ENCODE measurements around the gene PHKB.
"Not testable (repeated sequence)": the region's sequence is repeated elsewhere in the genome, so short reads cannot be mapped to it uniquely, and the experiment has no call there.

Gene PHKB

DNA sequence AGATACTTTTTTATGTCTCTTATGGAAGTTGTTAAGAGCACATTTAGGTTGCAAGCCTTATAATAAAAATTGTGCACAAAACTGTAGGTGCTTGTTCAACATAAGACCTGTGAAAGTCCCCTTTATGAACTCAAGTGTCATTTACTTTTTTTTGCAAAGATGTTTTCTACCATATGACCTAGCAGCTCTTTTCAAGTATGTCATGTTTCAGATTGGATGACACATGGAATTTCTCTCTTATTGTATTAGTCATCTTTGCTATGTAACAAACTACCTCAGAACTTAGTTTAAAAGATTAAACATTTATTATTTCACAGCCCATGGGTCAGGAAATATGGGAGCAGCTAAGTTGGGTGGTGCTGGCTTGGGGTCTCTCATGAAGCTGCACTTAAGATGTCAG, 57.9 kb downstream of the PHKB start:
- DNase-seq, result no peak

DNA sequence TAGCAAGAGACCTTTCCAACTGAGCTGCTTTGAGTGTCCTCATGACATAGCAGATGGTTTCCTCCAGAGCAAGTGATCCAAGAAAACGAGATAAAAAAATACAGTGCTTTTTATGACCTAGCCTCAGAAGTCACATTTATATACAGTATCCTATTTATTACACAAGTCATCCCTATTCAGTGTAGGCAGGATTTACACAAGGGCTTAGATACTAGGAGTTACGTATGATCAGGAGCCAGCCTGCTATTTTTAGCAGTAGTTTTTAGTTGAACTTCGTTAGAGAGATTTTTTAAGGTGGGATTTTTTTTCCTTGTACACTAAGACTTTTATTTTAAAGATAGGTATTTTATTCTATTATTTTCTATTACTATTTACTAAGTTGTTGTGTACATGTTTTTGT, 58.4 kb downstream of the PHKB start:
- DNase-seq, result no peak

DNA sequence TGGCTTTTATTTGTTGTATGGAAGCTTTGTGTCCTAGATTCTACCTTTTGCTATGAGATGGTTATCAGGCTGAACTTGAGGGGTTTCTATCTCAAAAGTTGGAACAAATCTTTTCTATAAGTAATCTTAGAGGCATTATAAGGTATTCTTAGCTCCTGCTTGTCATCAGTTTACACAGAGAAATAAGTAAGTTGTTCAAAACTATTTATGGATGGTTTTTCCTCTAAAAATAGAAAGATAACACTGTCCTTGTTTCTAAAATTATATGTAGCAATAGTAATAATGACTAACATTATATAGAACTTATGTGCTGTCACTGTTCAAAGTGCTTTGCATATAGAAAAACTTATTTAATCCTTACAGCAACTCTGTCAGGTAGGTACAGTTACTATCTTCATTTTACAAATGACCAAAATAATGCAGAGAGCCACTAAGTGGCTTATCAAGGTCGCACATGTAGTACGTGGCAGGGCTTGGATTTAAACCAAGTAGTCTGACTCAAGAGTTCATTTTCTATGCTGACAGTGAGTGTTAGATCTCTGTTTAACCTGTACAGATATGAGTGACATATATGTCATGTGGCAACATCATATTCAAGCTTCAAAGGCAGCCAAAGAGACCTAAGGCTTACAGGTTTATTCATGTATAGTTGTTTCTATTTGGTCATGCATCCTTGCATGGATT, 59.0 kb downstream of the PHKB start:
- DNase-seq, result no peak

DNA sequence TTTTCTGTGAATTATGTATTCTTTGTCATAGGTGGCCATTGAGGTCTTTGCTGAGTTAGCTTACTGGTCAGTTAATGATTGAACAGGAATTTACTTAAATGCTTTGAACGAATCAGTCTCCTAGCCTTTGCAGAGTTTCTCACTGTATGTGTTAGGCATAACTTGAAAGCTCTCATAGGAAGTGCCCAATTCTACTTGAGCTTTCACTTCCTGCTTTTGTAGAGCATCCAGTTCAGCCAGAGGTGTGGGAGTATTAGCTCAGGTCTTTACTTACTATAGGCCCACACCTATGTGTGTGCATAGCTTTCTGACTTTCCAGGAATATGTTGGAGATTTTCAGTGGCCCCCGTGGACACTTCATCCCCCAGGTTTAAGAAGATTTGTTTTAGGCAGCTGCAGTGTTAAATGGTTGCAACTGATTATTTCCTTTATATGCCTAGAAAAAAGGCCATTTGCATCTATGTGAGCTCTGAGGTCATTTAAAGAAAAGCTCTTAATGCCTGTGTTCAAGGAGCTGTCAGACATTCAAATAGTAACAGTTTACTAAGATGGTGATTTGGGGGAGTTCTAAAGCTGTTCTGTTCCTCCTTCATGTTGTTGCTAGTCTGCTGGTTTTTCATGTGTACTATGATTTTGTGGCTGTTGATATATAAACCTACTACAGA, 62.3 kb downstream of the PHKB start:
- DNase-seq, result no peak

DNA sequence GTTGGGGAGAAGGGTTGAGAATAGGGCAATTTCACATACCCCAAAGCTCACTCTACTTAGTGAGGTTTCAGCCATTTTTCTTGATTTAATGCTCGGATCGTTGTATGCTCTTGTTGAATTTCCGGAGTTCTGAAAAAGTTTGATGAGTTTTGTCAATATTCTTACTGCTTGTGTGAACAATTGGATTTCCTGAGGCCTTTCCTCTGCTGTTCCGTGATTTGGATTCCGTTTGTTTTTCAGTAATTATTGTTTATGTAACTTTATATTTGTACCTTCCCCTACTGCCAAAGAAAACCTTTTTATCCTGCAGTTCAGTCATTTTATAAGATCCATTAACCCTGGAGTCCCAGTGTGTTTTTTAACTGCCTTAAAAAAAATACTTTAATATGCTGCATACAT, 62.9 kb downstream of the PHKB start:
- no peak for DNase-seq

DNA sequence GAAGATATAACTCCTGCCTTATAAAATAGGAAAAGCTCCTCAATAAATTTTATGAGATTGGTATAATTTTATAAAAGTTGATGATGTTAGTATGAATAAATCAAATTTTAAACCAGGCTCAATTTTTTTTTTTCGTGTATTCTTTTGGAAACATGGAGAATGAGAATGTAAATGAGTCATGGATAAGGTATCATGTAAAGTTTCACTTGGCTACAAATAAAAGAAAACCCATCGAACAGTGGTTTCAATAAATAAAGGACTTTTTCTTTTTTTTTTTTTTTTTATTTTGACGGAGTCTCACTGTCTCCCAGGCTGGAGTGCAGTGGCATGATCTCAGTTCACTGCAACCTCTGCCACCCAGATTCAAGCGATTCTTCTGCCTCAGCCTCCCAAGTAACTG, 67.3 kb downstream of the PHKB start:
- DNase-seq, result no peak

DNA sequence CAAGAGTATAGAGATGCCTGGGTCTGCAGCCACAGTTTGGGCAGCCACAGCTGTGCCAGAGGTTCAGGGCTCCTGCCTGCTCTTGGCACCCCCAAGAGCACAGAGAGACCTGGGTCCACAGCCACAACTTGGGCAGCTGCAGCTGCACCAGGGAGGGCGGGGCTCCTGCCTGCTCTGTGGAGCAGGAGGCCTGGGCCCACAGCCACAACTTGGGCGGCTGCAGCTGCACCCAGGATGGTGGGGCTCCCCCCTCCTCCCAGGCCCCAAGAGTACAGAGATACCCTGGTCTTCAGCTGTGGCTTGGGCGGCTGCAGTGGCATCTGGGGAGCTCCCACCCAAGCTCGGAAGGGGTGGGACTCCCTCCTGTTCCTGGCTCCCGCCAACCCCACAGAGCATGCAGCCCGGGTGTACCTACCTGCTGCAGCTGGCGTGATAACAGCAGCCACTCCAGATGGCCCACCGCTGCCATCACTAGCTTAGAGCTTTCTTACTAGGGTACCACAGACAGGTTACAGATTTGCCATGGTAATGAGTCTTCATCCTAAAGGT, 72.7 kb downstream of the PHKB start:
- DNase-seq, result no peak

DNA sequence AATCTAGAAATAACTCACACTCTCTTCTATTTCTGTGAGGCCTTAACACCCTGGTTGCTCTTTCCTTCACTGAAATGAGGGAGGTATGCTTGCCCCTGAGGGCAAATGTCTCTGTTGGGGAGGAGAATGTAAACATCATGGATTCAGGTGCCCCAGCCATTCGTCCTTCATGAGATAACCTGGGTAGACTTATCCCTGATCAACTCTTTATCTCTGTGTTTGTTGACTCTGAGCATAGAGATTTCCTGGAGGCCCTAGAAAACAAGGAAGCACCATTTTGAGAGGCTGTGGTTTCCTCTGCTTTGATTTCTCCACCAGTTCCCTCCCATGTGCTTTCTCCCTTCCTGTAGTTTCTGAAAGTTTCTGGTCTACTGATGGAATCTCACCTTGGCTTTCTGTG, 77.3 kb downstream of the PHKB start:
- no peak for DNase-seq

DNA sequence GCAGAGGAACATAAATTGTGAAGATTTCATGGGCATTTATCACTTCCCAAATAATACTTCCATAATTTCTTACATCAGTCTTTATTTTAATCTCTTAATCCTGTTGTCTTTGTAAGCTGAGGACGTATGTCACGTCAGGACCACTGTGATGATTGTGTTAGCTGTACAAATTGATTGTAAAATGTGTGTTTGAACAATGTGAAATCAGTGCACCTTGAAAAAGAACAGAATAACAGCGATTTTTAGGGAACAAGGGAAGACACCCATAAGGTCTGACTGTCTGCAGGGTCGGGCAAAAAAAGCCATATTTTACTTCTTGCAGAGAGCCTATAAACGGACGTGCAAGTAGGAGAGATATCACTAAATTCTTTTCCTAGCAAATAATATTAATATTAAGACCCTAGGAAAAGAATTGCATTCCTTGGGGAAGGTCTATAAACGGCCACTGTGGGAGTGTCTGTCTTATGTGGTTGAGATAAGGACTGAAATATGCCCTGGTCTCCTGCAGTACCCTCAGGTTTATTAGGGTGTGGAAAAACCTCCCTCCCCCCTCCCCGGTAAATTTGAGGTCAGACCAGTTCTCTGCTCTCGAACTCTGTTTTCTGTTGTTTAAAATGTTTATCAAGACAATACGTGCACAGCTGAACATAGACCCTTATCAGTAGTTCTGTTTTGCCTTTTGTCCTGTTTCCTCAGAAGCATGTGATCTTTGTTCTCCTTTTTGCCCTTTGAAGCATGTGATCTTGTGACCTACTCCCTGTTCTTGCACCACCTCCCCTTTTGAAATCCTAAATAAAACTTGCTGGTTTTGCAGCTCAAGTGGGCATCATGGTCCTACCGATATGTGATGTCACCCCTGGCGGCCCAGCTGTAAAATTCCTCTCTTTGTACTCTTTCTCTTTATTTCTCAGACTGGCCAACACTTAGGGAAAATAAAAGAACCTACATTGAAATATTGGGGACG, 78.9 kb downstream of the PHKB start:
- not testable (repeated sequence) for DNase-seq

DNA sequence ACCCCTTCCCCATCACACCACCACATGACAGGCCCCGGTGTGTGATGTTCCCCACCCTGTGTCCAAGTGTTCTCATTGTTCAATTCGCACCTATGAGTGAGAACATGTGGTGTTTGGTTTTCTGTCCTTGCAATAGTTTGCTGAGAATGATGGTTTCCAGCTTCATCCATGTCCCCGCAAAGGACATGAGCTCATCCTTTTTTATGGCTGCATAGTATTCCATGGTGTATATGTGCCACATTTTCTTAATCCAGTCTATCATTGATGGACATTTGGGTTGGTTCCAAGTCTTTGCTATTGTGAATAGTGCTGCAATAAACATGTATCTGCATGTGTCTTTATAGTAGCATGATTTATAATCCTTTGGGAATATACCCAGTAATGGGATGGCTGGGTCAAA, 80.0 kb downstream of the PHKB start:
- not testable (repeated sequence) for DNase-seq

DNA sequence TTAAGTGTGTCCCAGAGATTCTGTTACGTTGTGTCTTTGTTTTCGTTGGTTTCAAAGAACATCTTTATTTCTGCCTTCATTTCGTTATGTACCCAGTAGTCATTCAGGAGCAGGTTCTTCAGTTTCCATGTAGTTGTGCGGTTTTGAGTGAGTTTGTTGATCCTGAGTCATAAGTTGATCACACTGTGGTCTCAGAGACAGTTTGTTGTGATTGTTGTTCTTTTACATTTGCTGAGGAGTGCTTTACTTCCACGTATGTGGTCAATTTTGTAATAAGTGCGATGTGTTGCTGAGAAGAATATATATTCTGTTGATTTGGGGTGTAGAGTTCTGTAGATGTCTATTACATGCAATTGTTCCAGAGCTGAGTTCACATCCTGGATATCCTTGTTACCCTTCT, 83.1 kb downstream of the PHKB start:
- not testable (repeated sequence) for DNase-seq

DNA sequence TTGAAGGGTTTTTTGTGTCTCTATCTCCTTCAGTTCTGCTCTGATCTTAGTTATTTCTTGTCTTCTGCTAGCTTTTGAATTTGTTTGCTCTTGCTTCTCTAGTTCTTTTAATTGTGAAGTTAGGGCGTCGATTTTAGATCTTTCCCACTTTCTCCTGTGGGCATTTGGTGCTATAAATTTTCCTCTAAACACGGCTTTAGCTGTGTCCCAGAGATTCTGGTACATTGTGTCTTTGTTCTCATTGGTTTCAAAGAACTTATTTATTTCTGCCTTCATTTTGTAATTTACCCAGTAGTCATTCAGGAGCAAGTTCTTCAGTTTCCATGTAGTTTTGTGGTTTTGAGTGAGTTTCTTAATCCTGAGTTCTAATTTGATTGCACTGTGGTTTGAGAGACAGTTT, 90.1 kb downstream of the PHKB start:
- DNase-seq, result not testable (repeated sequence)

DNA sequence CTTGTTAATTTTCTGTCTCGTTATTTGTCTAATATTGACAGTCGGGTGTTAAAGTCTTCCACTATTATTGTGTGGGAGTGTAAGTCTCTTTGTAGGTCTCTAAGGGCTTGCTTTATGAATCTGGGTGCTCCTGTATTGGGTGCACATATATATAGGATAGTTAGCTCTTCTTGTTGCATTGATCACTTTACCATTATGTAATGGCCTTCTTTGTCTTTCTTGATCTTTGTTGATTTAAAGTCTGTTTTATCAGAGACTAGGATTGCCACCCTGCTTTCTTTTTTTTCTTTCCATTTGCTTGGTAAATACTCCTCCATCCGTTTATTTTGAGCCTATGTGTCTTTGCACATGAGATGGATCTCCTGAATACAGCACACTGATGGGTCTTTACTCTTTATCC, 90.6 kb downstream of the PHKB start:
- DNase-seq, result not testable (repeated sequence)

DNA sequence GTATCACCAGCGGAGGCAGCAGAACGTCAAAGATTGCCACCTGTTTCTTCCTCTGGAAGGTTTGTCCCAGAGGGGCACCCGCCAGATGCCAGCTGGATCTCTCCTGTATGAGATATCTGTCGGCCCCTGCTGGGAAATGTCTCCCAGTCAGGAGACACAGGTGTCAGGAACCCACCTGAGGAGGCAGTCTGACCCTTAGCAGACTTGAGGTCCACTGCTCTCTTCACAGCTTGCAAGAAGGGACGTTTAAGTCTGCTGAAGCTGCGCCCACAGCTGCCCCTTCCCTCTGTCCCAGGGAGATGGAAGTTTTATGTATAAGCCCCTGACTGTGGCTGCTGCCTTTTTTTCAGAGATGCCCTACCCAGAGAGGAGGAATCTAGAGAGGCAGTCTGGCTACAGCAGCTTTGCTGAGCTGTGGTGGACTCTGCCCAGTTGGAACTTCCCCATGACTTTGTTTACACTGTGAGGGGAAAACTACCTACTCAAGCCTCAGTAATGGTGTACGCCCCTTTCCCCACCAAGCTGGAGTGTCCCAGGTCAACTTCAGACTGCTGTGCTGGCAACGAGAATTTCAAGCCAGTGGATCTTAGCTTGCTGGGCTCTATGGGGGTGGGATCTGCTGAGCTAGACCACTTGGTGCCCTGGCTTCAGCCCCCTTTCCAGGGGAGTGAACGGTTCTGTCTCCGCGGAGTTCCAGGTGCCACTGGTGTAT, 92.9 kb downstream of the PHKB start:
- DNase-seq, result no peak

DNA sequence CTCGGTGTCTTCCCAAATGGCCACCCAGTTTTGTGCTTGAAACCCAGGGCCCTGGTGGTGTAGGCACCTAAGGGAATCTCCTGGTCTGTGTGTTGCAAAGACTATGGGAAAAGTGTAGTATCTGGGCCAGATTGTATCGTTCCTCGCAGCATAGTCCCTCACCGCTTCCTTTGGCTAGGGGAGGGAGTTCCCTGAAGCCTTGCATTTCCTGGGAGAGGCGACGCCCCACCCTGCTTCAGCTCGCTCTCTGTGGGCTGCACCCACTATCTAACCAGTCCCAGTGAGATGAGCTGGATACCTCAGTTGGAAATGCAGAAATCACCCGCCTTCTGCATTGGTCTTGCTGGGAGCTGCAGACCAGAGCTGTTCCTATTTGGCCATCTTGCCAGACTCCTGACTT, 93.5 kb downstream of the PHKB start:
- DNase-seq, result not testable (repeated sequence)

DNA sequence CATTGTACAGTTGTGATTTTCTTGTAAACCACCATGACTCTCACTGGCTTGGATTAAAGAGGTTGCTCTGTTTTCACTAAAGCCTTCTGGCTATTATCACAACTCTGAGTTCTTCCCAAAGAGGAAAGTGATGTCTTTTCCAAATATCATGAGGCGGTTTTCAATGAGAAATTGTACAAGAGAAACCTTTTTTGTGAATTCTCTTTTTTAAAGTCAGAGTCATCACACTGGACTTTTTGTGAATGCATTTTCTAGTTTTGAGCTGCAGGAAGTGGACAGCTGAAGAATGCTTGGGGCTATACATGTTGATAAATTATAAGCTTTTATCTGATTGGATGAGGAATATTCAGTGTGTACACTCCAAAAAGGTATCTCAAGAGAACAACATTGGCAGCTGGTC, 100.2 kb downstream of the PHKB start:
- no peak for DNase-seq

DNA sequence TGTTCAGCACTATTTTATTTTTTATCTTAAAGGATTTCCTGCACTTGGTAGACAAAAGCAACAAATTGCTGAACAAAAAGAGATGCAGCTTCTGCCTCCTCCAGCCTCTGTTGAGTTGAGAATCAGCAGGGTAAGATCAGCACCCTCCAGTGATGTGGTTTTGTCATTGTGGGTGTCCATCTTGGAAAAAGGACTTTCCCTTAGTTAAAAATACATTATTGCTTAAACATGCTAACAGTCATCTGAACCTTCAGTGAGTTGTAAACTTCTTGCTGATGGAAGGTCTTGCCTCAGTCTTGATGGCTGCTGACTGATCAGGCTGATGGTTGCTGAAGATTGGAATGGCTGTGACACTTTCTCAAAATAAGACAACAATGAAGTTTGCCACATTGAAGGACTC, 101.2 kb downstream of the PHKB start:
- no peak for DNase-seq

DNA sequence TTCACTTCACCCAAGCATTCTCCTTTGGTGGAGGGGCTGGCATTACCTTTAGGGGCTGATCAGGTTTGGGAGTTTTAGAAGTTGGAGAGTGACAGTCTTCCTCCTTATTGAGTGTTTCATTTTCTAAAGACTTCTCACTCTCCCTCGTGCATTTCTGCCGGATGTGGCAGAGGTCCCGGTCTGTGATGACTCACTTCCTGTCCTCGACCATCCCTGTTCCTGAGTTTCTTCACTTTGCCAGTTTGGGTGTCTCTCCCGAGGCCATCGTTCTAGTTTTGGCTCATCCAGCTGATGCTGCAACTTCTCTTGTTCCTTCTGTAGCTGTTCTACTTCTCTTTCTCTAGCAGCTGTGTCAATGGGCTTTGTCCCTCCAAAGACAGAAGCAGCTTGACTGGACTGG, 104.3 kb downstream of the PHKB start:
- no peak for DNase-seq

DNA sequence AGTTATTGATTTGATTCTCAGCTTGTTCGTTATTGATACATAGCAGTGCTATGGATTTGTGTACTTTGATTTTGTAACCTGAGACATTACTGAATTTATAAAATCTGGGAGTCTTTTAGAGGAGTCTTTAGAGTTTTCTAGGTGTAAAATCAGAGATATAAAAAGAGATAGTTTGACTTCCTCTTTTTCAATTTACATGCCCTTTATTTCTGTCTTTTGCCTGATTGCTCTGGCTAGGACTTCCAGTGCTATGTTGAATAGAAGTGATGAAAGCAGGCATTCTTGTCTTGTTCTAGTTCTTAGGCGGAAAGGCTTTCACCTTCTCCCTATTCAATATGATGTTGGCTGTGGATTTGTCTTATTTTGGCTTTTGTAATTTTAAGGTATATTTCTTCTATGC, 106.2 kb downstream of the PHKB start:
- DNase-seq, result no peak

DNA sequence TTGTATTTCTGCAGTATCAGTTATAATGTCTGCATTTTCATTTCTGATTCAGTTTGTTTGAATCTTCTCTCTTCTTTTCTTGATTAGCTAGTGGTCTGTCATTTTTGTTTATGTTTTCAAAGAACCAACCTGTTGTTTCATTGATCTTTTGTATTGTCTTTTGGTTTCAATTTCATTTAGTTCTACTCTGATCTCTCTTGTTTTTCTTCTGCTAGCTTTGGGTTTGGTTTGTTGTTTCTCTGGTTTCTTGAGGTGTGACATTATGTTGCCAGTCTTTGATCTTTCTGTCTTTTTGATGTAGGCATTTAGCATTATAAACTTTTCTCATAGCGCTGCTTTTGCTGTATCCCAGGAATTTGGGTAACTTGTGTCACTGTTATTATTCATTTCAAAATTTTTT, 107.2 kb downstream of the PHKB start:
- DNase-seq, result no peak

DNA sequence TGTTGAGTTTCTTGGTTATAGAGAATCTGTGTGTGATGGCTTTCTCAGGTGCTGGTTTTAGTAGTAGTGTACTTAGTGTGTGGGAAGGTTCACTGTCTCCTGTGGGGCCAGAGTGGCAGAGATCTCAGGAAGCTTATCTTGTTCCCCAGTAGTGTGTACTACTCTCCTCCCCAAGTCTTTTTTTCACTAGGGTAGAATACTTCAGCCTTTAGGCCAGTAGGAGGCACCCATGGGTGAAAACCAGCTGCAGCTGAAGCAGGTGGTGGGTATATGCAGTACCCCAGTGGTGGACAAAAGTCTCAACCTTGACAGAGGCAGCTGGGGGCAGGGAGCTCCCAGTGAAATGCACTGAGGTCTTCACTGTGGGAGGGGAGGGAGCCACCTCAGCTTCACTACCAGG, 109.9 kb downstream of the PHKB start:
- no peak for DNase-seq

DNA sequence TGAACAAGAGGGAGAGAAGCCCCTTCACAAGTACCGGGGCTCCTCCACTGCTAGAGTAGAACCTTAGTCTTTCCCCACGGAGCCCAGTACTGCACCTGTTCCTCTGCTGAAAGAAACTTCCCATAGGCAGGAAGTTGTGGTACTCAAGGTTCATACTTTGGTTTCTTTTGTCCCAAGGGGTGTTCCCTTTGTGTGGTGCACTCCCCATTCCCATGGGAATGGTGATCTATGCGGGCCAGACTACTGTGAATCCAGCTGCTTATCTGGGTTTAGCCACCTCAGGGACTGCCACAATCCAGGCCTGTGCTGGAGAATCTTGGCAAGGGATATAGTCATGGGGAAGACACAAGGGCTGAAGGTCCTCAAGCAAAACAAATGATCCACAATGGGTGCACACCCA, 110.6 kb downstream of the PHKB start:
- no peak for DNase-seq
